AML-193 (cell line): ENCODE measurements around the gene ARAP3.
"Not testable (repeated sequence)": the region's sequence is repeated elsewhere in the genome, so short reads cannot be mapped to it uniquely, and the experiment has no call there.

ENCODE experiments used
- DNase-seq, 2 experiments: peaks; one replicate each; lab custom pipeline; 2025; lab: John Stamatoyannopoulos, UW

Gene ARAP3

DNA sequence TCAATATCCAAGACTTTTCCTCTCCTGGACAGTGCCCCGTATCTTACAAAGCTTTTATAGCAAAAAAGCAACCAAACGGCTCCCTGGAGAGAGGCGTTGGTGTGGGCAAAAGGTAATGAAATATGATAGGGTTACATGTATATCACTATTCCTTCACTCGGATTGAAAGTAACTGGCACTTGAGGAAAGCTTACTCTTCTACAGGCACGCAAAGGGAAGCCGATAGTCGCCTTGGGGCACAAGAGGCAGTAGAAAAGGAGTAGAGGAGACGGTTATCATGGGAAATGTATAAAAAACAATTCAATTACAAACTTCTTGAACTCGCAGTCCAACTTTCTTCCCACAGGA, 64.4 kb downstream of the ARAP3 start:
- DNase-seq: no peak

DNA sequence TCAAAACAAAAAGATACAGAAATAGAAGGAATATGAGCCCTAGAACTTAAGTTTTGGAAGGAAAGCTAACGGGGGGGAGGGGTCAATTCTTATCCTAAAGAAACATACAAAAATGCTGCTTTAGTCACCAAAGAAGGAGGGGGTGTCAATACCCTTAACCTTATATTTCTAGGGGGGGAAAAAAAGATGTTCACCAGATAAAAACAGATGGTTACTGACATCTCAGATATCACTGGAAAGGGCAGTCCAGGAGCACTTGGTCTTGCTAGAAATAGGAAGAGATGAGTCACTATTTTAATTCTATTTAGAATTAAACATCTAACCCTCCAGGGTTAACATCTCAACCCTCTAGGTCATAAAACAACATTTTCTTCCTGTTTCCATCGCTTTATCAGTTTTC, 64.9 kb downstream of the ARAP3 start:
- no peak for DNase-seq

DNA sequence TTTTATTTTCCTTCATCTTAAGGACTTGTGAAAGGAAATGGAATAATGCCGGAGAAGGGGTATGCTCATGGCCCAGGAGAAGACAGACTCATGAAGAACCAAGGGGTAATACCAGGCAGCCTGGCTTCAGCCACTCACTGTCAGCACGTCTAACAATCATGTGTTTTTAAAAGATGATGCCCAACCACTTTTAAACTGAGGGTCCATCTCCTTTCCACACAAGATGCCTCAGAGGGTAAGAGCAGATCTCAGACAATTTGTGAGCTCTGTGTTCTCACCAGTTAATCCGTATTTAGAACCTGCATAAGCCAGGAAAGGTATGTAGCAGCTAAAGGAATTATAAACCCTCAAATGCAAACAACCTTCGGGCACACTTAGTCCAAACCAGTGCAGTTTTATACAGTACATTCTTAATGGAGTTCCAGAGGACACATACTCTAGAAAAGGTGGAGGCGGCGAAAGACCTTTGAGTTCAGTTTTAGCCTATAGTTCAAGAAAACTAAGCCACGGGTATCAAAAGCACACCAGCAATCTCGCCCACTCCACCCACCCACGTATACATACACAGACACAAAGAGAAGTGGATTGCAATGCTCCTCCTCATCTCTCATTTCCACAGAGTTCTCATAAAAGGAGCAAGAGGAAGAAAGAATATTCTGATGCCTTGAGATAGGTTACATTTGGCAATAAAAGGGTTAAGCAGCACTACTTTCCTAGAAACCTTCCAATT, 65.9 kb downstream of the ARAP3 start:
- no peak for DNase-seq

DNA sequence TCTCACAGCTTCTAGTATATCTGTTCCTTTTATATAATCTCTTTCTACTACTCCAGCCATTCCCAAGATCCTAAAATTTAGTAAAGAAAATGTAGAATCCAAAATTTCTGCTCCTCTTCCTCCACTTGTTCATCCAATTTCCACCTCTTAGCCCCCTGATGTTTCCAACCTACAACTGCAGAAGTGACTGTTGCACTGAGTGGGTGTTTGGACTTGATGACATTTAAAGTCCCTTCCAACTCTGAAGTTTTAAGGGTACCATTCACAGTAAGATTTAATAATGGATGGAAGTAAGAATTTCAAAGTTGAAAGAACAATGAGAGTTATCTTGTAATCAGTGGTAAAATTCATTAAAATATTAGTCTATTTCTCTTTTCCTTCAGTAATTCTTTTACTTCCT, 68.7 kb downstream of the ARAP3 start:
- no peak for DNase-seq

DNA sequence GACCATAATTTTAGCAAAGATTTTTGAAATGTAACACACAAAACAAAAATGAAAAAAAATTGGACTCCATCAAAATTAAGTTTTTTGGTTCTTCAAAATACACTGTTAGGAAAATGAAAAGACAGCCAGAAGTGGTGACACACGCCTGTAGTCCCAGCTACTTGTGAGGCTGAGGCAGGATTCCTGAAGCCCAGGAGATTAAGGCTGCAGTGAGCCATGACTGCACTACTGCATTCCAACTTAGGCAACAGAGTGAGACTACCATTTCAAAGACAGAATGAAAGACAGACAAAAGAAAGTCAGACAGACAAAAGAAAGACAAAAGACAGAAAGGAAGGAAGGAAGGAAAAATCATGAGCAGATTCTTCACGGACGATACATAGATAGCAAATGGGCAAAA, 70.7 kb downstream of the ARAP3 start:
- DNase-seq: no peak

DNA sequence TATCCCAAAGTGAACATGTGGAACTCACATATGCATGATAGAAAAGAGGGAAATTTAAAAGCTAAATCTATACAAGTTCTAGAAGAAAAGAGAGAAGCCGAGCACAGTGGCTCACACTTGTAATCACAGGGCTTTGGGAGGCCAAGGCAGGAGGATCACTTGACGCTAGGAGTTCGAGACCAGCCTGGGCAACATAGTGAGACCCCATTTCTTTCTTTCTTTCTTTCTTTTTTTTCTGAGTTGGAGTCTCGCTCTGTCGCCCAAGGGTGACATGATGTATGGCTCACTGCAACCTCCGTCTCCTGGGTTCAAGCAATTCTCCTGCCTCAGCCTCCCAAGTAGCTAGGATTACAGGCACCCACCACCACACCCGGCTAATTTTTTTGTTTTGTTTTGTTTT, 72.1 kb downstream of the ARAP3 start:
- DNase-seq: not testable (repeated sequence)

DNA sequence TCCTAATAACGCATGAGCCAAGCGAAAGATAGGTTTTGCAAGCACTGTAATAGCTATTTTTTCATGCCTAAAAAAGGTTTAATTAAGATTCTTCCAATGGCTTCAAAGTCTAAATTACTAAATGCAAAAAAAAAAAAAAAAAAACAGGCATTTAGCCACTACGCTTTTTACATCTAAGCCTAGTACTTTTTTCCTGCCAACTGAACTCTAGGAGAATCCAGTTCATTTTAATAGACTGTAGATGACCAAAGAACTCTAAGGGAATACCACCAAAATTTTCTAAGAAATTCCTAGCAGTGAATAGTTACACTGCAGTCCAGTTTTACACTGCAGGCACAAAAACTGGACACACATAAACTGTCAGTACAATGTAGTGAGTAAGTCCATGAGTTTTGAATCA, 73.0 kb downstream of the ARAP3 start:
- DNase-seq: no peak

DNA sequence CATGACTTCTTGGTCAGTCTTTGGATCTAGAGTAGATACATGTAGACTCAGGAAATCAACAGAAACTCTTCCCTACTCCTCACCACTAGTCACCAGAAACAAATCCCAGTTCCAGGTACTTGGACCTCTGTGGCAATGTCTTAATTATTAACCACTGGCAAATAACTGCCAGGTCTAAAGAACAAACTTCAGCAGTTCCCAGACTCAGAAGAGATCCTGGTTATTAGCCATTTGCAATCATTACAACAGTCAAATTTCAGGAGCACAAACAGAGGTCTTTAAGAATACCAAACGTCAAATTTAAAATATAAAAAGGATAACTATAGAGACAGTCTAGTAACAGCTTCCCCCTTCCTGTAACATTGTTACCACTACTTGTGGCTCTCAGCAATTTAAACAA, 73.5 kb downstream of the ARAP3 start:
- no peak for DNase-seq

DNA sequence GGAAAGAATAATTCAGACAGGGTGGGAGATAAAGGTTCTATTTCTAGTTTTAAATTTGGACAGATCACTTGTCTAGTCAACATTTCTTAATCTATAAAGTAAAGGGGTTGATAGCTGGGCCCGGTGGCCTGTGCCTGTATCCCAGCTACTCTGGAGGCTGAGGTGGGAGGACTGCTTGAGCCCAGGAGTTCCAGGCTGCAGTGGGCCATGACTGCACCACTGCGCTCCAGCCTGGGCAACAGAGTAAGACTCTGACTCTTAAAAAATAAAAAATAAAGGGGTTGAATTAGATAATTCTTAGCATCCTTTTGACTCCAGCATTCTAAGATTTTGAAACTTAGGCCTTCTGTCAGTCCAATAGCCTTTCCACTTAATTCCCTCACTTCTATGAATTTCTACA, 74.0 kb downstream of the ARAP3 start:
- DNase-seq: no peak

DNA sequence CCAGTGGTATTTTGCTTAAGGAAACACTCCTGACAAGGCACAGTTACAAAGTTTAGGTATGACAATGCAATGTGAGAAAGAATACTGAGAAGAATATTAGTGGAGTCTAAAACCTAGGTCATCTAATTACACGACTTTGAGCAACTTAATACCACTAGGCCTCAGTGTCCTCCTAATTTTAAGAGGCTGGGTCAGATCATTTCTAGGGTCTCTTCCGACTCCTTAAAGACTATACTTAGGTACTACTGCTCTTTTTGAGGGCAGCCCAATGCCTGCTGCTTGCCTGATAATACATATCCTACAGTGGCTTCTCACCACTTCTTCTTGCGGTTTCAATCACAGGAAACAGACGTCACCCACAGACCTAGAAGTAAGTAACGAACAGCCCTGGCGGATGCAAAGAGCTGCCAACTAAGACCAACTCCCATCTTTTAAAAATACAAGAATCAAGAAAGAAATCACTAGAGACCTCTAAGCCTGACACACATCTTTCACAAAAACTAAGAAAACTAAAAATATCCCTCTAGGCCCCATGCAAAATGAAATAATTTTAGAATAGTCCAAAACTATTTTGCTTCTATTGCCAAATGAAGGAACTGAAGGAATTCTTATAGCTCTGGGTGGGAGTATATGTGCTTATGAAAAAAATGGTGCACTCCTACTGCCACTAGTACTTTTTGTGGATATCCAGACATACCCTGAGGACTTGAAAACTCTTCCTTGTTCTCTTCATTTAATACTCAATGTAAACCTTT, 76.3 kb downstream of the ARAP3 start:
- DNase-seq: peak; percentile 94 to 97

DNA sequence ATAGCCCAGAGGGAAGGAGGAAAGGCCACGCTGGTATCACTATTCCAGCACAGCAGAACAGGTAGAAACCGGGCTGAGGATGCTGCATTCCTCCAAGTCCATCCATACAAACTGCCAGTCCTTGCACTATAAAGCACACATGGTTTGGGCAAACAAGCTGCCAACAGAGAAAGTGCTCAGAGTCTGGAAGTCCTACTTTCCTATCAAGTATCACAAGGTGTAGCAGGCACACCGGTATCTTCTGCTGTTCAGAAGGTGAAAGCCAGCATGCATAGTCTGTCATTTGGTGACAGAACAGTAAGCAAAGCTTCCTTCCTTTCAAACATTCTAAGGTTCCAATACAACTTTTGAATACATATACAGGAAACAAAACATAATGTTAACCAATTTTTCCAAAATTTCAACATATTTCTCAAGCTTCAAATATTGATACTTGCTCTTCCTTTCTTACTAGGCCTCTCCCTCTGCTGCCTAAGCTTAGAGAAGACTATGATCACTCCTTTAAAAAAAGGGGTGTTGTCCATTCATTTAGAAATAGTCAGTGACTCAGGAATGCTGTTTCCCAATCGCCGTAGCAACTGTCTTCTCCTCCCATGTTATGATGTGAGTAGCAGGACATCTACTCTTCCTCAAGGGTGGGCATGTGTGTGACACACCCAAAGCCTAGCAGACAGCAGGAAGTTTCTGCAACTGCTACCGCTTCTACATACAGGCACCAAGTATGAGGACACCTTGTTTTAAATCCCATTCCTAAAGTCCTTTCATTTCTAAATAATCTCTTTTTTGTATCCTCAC, 77.9 kb downstream of the ARAP3 start:
- DNase-seq: peak; percentile 96 to 97
